PC-3 (cell line): ENCODE data around the gene AMPD3. TPM values are rescaled to one million over a fixed set of nuclear protein-coding genes. Genes with fewer than 3 reads are reported as not detected.

ENCODE experiments used
- ATAC-seq: fragments of 200-7000 bp; cut with Tn5 transposase; 2 replicates; pipeline ENCODE4 v1.9.1; 2020; ENCODE audit warnings: mild to moderate bottlenecking, moderate library complexity
- BruUV-seq: library from RNA; stranded (reverse); fragments of 400-500 nt; replicated peaks from 2 replicates; lab custom pipeline; 2021; lab: Mats Ljungman, UMichigan
- CTCF ChIA-PET: fragments of 300-600 bp; sonication (Branson Sonifier 250); formaldehyde crosslinking; loops from one replicate; lab custom pipeline; 2022; ENCODE audit warnings: antibody characterized with exemption; lab: Charles Lee
- POLR2A ChIA-PET: fragments of 300-600 bp; sonication (Branson Sonifier 250); formaldehyde crosslinking; loops from one replicate; lab custom pipeline; 2022; ENCODE audit warnings: antibody characterized with exemption; ENCODE audit not compliant: unreplicated experiment; lab: Charles Lee
- DNase-seq: peaks from one replicate; pipeline ENCODE4 v3.0.0-alpha.2; 2015
- H2AFZ ChIP-seq: fragments of 300-600 bp; sonication (generic); 2 replicates; pipeline ENCODE4 v1.6.0; 2016; ENCODE audit warnings: antibody characterized with exemption, low read length
- H3F3A ChIP-seq: fragments of 300-600 bp; sonication (generic); one replicate; pipeline ENCODE4 v1.6.0; 2017; ENCODE audit warnings: antibody characterized with exemption, low read length, control low read depth, mild to moderate bottlenecking; ENCODE audit not compliant: unreplicated experiment
- H3K27ac ChIP-seq: fragments of 300-600 bp; sonication (generic); 2 replicates; pipeline ENCODE4 v1.5.1; 2016; ENCODE audit warnings: mild to moderate bottlenecking, low read length
- H3K27me3 ChIP-seq: fragments of 300-600 bp; sonication (generic); 2 replicates; pipeline ENCODE4 v1.6.1; 2016; ENCODE audit warnings: low read length, mixed read lengths
- H3K36me3 ChIP-seq: fragments of 300-600 bp; sonication (generic); 2 replicates; pipeline ENCODE4 v1.6.1; 2016; ENCODE audit warnings: low read depth, mixed run types, low read length, mixed read lengths
- H3K4me1 ChIP-seq: fragments of 300-600 bp; sonication (generic); 2 replicates; pipeline ENCODE4 v1.5.1; 2016; ENCODE audit warnings: low read length; ENCODE audit not compliant: insufficient read depth
- H3K4me2 ChIP-seq: fragments of 300-600 bp; sonication (generic); 2 replicates; pipeline ENCODE4 v1.6.0; 2016; ENCODE audit warnings: low read length
- H3K4me3 ChIP-seq: fragments of 300-600 bp; sonication (generic); 2 replicates; pipeline ENCODE4 v1.5.1; 2016; ENCODE audit warnings: mild to moderate bottlenecking, low read length, mixed read lengths
- H3K79me2 ChIP-seq: fragments of 300-600 bp; sonication (generic); 2 replicates; pipeline ENCODE4 v1.6.1; 2017; ENCODE audit warnings: low read length, mixed read lengths
- H3K9ac ChIP-seq: fragments of 300-600 bp; sonication (generic); 2 replicates; pipeline ENCODE4 v1.6.0; 2016; ENCODE audit warnings: mild to moderate bottlenecking, low read length
- H3K9me2 ChIP-seq: fragments of 300-600 bp; sonication (generic); replicated peaks from 2 replicates; pipeline ENCODE4 v1.6.1; 2016; ENCODE audit warnings: mixed run types, low read length, mixed read lengths
- H3K9me3 ChIP-seq: fragments of 300-600 bp; sonication (generic); 2 replicates; pipeline ENCODE4 v1.6.1; 2016; ENCODE audit warnings: low read length, mixed read lengths
- H4K20me1 ChIP-seq: fragments of 300-600 bp; sonication (generic); 2 replicates; pipeline ENCODE4 v1.6.1; 2016; ENCODE audit warnings: low read length, mixed read lengths
- CTCF ChIP-seq: fragments of 300-600 bp; sonication (generic); conservative IDR thresholded peaks from 2 replicates; pipeline ENCODE4 v1.5.1; 2017; ENCODE audit warnings: antibody characterized with exemption, low read depth, mild to moderate bottlenecking, low read length
- EZH2 ChIP-seq: fragments of 300-600 bp; sonication (generic); IDR thresholded peaks from one replicate; pipeline ENCODE4 v1.6.1; 2017; ENCODE audit warnings: antibody characterized with exemption, mild to moderate bottlenecking, low read length; ENCODE audit not compliant: unreplicated experiment
- EZH2phosphoT487 ChIP-seq: fragments of 300-600 bp; sonication (generic); IDR thresholded peaks from 2 replicates; pipeline ENCODE4 v1.6.1; 2018; ENCODE audit warnings: mild to moderate bottlenecking, antibody characterized with exemption, low read length, borderline replicate concordance
- intact Hi-C: fragments of 100-400 bp; cut with micrococcal nuclease; formaldehyde crosslinking; loops from 2 replicates; pipeline ENCODE4 v1.9.0; 2023
- total RNA-seq: library from RNA; depleted of rRNA; stranded (reverse); fragments of >200 nt; gene quantifications from 2 replicates; pipeline ENCODE4 v1.2.3, GENCODE V29; 2014

AMPD3 gene
- total RNA-seq, 1 experiment from 2014 or later: 11.8 TPM

- DNase-seq (no peak), ATAC-seq (no peak)
- intact Hi-C loops: no loop called here
- no peak overlapping the region for H3K4me2 ChIP-seq
- H4K20me1 ChIP-seq: no peaks in the 10 kb centered on the region
- peaks cover 29% of the 10 kb centered on the region for H3K4me1 ChIP-seq
- TF ChIP-seq EZH2 (no peak), CTCF (no peak), EZH2phosphoT487 (no peak)
- no peaks in the 10 kb centered on the region for H3K9me2 ChIP-seq
- H2AFZ ChIP-seq: no peak overlapping the region
- H3K36me3 ChIP-seq: no peaks in the 10 kb centered on the region
- no peaks in the 10 kb centered on the region for H3K79me2 ChIP-seq
- no peak overlapping the region for H3K9ac ChIP-seq
- no peaks in the 10 kb centered on the region for H3F3A ChIP-seq
- no peak overlapping the region for H3K27ac ChIP-seq
- no peak overlapping the region for H3K4me3 ChIP-seq
- POLR2A ChIA-PET: no interaction called here
- CTCF ChIA-PET: interaction anchor here (0.6 kb wide), 1 partner anchor 87 kb away, joined by 3 read pairs; no protein-coding TSS in a partner anchor
- H3K27me3 ChIP-seq: no peaks in the 10 kb centered on the region
- no peaks in the 10 kb centered on the region for H3K9me3 ChIP-seq
- no TSS peak for BruUV-seq
Measured at GRCh38 chr11:10429526-10429925, 25.5 kb upstream of the AMPD3 start.

GRCh38 chr11:10432493-10432892 lies 22.6 kb upstream of the AMPD3 start:
- intact Hi-C loops: loop anchor here (2.0 kb wide), 1 partner anchor 22 kb away; the partner anchor contains the start of gene AMPD3
- peak; percentile 55 for ATAC-seq
- Histone ChIP-seq H3K9ac (no peak overlapping the region; the same call in 1 of the 2 replicates), H3K9me3 (no peaks in the 10 kb centered on the region), H2AFZ (no peak overlapping the region), H3K4me1 (peaks cover 29% of the 10 kb centered on the region), H4K20me1 (no peaks in the 10 kb centered on the region), H3K27me3 (no peaks in the 10 kb centered on the region), H3K4me2 (peak overlapping the region; percentile 71), H3K36me3 (no peaks in the 10 kb centered on the region), H3F3A (no peaks in the 10 kb centered on the region), H3K9me2 (no peaks in the 10 kb centered on the region), H3K79me2 (no peaks in the 10 kb centered on the region), H3K27ac (peak overlapping the region; percentile 39), H3K4me3 (peak overlapping the region; percentile 35; the same call in 1 of the 2 replicates)
- no TSS peak for BruUV-seq
- TF ChIP-seq EZH2: no peak
- no peak for TF ChIP-seq CTCF
- TF ChIP-seq EZH2phosphoT487: no peak
- POLR2A ChIA-PET: interaction anchor here (0.6 kb wide), 2 partner anchors 132 to 706 kb away, joined by 3 read pairs; no protein-coding TSS in a partner anchor
- CTCF ChIA-PET: no interaction called here
- DNase-seq: peak; percentile 8

GRCh38 chr11:10432971-10433370 lies 22.1 kb upstream of the AMPD3 start:
- DNase-seq: peak; percentile 72
- Histone ChIP-seq H3K36me3 (no peaks in the 10 kb centered on the region), H3K4me3 (peak overlapping the region; percentile 35; the same call in 1 of the 2 replicates), H2AFZ (no peak overlapping the region), H3K4me2 (peak overlapping the region; percentile 71), H4K20me1 (no peaks in the 10 kb centered on the region), H3F3A (no peaks in the 10 kb centered on the region), H3K27ac (peak overlapping the region; percentile 39), H3K4me1 (peaks cover 29% of the 10 kb centered on the region), H3K9me3 (no peaks in the 10 kb centered on the region), H3K9ac (no peak overlapping the region; the same call in 1 of the 2 replicates), H3K9me2 (no peaks in the 10 kb centered on the region), H3K27me3 (no peaks in the 10 kb centered on the region), H3K79me2 (no peaks in the 10 kb centered on the region)
- no peak for TF ChIP-seq CTCF
- TF ChIP-seq EZH2phosphoT487: no peak
- no peak for TF ChIP-seq EZH2
- intact Hi-C loops: loop anchor here (1.0 to 2.0 kb wide), 2 partner anchors 15 to 22 kb away; partner anchors contain the start of gene AMPD3
- ChIA-PET CTCF (no interaction called here), POLR2A (interaction anchor here (0.7 kb wide), 1 partner anchor 135 kb away, joined by 4 read pairs; no protein-coding TSS in a partner anchor)
- no TSS peak for BruUV-seq
- ATAC-seq: peak; percentile 74
